Lower leg skin (tissue), 3 donors: ENCODE measurements around the gene PCGF3.

Experiments
- CTCF ChIP-seq, 3 donors: fragments of 450-650 bp; IDR thresholded peaks; one replicate each; pipeline ENCODE4 v1.5.1; 2016; ENCODE audit warnings: antibody characterized with exemption in 3 of 3, mild to moderate bottlenecking in 3 of 3, moderate library complexity in 2 of 3
- POLR2A ChIP-seq, 2 donors: fragments of 450-650 bp; IDR thresholded peaks; one replicate each; pipeline ENCODE4 v1.6.1; 2016 to 2017; ENCODE audit warnings: antibody characterized with exemption in 2 of 2, mild to moderate bottlenecking in 1 of 2, moderate library complexity in 1 of 2

GRCh38 chr4:752196-752861 lies 46.7 kb downstream of the PCGF3 start:
- TF ChIP-seq POLR2A (IDR thresholded peaks at IDR 0.05) (no peak), CTCF (IDR thresholded peaks at IDR 0.05) (no peak)
